Activated CD4-positive, alpha-beta T cell treated with anti-CD3 and anti-CD28 coated beads, Interleukin-2, amount 10 ng/mL, durations not matched to agents 7 days and 5 days (primary cell): ENCODE data around the gene FH. TPM values are rescaled to one million over a fixed set of nuclear protein-coding genes. Genes with fewer than 3 reads are reported as not detected.
A peak's percentile ranks its signal among the peaks of the same experiment; 100 is the strongest.

ENCODE experiments used
- CTCF ChIA-PET: fragments of 350-600 bp; sonication (Branson Sonifier 250); formaldehyde crosslinking; loops from one replicate; lab custom pipeline; 2021; ENCODE audit warnings: antibody characterized with exemption; lab: Charles Lee
- POLR2A ChIA-PET: fragments of 350-600 bp; sonication (Branson Sonifier 250); formaldehyde crosslinking; loops from one replicate; lab custom pipeline; 2021; ENCODE audit warnings: antibody characterized with exemption; lab: Charles Lee
- DNase-seq: peaks from one replicate; pipeline ENCODE4 v3.0.0-alpha.2; 2020
- H3K27ac Mint-ChIP-seq: one replicate; pipeline ENCODE4 v1.8.0; 2021; ENCODE audit warnings: mild to moderate bottlenecking, moderate library complexity, mixed read lengths
- H3K27me3 Mint-ChIP-seq: one replicate; pipeline ENCODE4 v1.8.0; 2021; ENCODE audit warnings: mixed read lengths
- H3K36me3 Mint-ChIP-seq: one replicate; pipeline ENCODE4 v1.8.0; 2021; ENCODE audit warnings: low read depth, mixed read lengths
- H3K4me1 Mint-ChIP-seq: one replicate; pipeline ENCODE4 v1.8.0; 2021; ENCODE audit warnings: mixed read lengths
- H3K4me3 Mint-ChIP-seq: one replicate; pipeline ENCODE4 v1.8.0; 2021; ENCODE audit warnings: mild to moderate bottlenecking, moderate library complexity, mixed read lengths
- H3K9me3 Mint-ChIP-seq: one replicate; pipeline ENCODE4 v1.8.0; 2021; ENCODE audit warnings: mixed read lengths
- total RNA-seq, 2 experiments: library from RNA; stranded (reverse); gene quantifications; one replicate each; pipeline ENCODE4 v1.2.3, GENCODE V29; 2021

Gene FH
- total RNA-seq, 2 experiments from 2014 or later: 63.9 to 66.3 TPM

DNA sequence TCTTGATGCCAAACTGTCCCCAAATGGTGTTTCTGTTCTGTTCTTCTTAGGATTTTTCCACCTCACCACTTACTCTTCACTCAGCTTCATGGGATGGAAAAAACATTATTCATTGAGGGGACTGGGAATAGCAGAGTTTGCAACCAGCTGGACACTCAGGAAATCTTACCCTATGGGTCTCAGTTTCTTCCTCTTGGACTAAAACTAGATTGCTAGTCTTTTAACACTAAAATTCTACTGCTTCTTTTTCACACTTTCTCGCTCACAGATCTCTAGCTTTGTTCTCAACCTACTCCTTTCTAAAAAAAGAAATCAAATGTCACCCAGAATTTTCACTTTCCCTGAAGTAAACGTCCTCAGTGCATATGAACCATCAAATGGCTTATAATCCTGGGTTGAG lies 17.4 kb upstream of the FH start:
- no peak for DNase-seq
- H3K36me3 Mint-ChIP-seq: no peaks in the 10 kb centered on the region
- peaks cover 8% of the 10 kb centered on the region for H3K4me1 Mint-ChIP-seq
- POLR2A ChIA-PET: interaction anchor here (0.7 kb wide), 1 partner anchor 271 kb away, joined by 6 read pairs; no protein-coding TSS in a partner anchor
- no peak overlapping the region for H3K4me3 Mint-ChIP-seq
- no peak overlapping the region for H3K27ac Mint-ChIP-seq
- CTCF ChIA-PET: interaction anchor here (1.7 kb wide), 1 partner anchor 25 kb away, joined by 3 read pairs; no protein-coding TSS in a partner anchor
- peaks cover 3% of the 10 kb centered on the region for H3K9me3 Mint-ChIP-seq
- H3K27me3 Mint-ChIP-seq: peaks cover 19% of the 10 kb centered on the region

GRCh38 chr1:241536304-241536703 lies 16.7 kb upstream of the FH start:
- ChIA-PET CTCF (interaction anchor here (1.7 kb wide), 1 partner anchor 24 kb away, joined by 3 read pairs; no protein-coding TSS in a partner anchor), POLR2A (interaction anchor here (0.7 kb wide), 1 partner anchor 272 kb away, joined by 6 read pairs; no protein-coding TSS in a partner anchor)
- Mint-ChIP-seq H3K9me3 (peaks cover 3% of the 10 kb centered on the region), H3K4me1 (peaks cover 11% of the 10 kb centered on the region), H3K36me3 (no peaks in the 10 kb centered on the region), H3K4me3 (no peak overlapping the region), H3K27me3 (peaks cover 18% of the 10 kb centered on the region), H3K27ac (no peak overlapping the region)
- no peak for DNase-seq

DNA sequence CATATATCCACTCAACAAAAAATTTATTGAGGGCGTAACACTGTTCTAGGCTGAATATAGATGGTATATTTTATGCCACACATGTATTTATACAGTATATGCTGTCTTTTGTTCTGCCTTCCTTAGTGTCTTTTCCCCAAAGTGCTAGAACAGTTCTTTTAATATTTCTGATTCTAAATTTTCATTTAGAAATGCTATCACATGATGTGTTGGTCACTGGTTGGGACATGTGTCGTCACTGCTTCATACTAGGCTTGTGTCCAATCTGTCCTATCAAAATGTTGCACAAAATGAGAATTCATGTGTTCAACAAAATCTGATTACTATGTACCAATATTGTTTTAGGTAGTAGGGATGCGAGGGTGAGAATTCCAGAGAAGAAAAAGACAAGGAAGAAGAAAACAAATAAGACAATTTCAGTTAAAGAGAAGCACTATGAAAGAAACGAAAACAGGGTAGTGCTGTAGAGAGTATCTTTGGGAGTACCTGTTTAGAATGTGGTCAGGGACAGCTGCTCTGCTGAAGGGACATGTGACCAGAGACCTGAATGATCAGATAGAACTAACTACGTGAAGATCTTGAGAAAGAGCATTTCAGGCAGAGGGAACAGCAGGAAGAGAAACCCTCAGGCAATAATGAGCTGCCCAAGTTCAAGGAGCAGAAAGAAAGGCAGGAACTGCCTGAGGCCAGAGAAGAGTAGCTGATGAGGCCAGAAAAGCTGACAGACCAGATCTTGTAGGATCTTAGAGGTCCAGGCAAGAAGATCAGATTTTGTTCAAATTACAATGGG lies 14.0 kb upstream of the FH start:
- peaks cover 22% of the 10 kb centered on the region for H3K27me3 Mint-ChIP-seq
- no peak overlapping the region for H3K27ac Mint-ChIP-seq
- ChIA-PET POLR2A (no interaction called here), CTCF (interaction anchor here (1.4 kb wide), 1 partner anchor 77 kb away, joined by 5 read pairs; no protein-coding TSS in a partner anchor)
- H3K4me1 Mint-ChIP-seq: peaks cover 15% of the 10 kb centered on the region
- no peak overlapping the region for H3K4me3 Mint-ChIP-seq
- no peaks in the 10 kb centered on the region for H3K36me3 Mint-ChIP-seq
- no peak for DNase-seq
- H3K9me3 Mint-ChIP-seq: peaks cover 3% of the 10 kb centered on the region

DNA sequence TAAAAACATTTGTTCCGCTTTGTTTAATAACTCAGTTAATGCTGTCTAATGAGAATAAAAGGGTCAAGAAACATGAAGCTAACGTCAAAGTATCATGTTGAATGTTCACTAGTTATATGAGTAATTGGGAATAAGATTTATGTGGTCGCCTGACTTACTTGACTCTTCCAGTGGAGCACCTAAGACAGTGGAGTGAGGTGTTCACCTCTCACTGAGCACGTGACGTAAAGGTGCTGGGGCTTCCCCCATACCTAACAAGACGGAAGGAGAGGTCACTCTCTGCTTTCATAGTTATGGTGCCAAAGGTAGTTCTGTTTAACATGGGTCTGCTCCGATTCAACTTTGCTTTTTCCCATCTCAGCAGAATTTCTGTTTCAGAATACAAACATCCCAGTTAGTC lies 13.3 kb upstream of the FH start:
- DNase-seq: no peak
- H3K9me3 Mint-ChIP-seq: peaks cover 3% of the 10 kb centered on the region
- no peak overlapping the region for H3K4me3 Mint-ChIP-seq
- H3K36me3 Mint-ChIP-seq: no peaks in the 10 kb centered on the region
- H3K4me1 Mint-ChIP-seq: peaks cover 15% of the 10 kb centered on the region
- H3K27ac Mint-ChIP-seq: no peak overlapping the region
- peaks cover 24% of the 10 kb centered on the region for H3K27me3 Mint-ChIP-seq
- ChIA-PET CTCF (interaction anchor here (1.4 kb wide), 1 partner anchor 78 kb away, joined by 5 read pairs; no protein-coding TSS in a partner anchor), POLR2A (no interaction called here)

GRCh38 chr1:241532162-241532531 lies 12.6 kb upstream of the FH start, which contains the start of gene KMO:
KMO (plus strand) TSS chr1:241532378; CDS start chr1:241532445, 67 bp downstream.
- peaks cover 3% of the 10 kb centered on the region for H3K9me3 Mint-ChIP-seq
- no peak for DNase-seq
- H3K27ac Mint-ChIP-seq: peak within 1 kb of the TSS; percentile 92
- ChIA-PET CTCF (interaction anchor here (1.4 kb wide), 1 partner anchor 79 kb away, joined by 5 read pairs; no protein-coding TSS in a partner anchor), POLR2A (no interaction called here)
- peaks cover 15% of the 10 kb centered on the region for H3K4me1 Mint-ChIP-seq
- peak within 1 kb of the TSS; percentile 88 for H3K4me3 Mint-ChIP-seq
- H3K27me3 Mint-ChIP-seq: peaks cover 26% of the 10 kb centered on the region
- H3K36me3 Mint-ChIP-seq: no peaks in the 10 kb centered on the region

DNA sequence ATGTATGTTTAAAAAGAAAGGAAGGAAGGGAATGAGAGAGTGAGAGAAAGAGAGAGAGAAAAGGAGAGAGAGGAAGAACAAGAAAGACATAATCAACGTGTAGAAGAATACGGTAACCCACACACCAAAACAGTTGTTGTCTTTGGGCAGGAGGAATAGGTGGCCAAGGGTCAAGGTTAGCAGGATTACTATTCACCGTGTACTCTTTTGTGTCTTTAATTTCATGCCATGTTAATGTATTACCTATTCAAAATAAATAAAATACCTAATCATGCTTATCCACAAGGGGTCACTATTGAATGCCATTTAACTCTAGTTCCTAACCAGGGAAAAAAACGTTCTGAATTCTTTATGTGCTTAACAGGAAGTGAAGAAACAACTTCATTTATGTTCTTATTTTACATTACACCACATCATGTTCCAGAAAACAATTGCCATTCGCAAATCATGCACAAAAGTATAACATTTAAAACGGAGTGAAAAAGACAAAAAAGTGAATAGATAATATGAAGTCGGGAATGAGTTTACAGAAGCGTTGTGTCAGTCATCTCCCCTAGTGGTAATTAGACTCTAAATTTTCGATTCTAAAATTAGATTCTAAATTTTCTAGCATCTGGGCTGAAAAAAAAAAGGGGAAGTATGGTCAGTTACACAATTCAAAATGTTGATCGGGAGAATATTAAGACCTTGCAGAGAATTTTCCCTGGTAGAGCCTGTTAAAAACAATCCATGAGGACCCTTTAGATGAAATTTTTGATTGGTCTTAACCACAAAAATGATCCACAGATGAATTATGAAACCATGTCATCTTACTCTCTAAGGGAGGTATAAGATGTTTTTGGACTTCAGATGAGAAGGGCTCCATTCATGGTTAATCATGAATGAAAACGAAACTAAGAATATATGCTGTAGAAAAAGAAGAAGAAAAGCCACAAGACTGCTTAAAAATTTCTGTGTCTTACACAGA lies 11.9 kb upstream of the FH start:
- Mint-ChIP-seq H3K9me3 (no peaks in the 10 kb centered on the region), H3K4me1 (peaks cover 15% of the 10 kb centered on the region), H3K27ac (peak overlapping the region; percentile 92), H3K4me3 (peak overlapping the region; percentile 88), H3K36me3 (no peaks in the 10 kb centered on the region), H3K27me3 (peaks cover 24% of the 10 kb centered on the region)
- CTCF ChIA-PET: interaction anchor here (0.6 to 1.4 kb wide), 2 partner anchors 44 to 79 kb away, joined by 3 to 5 read pairs; no protein-coding TSS in a partner anchor
- POLR2A ChIA-PET: no interaction called here
- DNase-seq: no peak

- CTCF ChIA-PET: no interaction called here
These were observed 7.6 kb upstream of the FH start for GRCh38 chr1:241527146-241527545.

GRCh38 chr1:241525026-241525425 lies 5.5 kb upstream of the FH start:
- Mint-ChIP-seq H3K9me3 (no peaks in the 10 kb centered on the region), H3K4me1 (peaks cover 4% of the 10 kb centered on the region), H3K36me3 (no peaks in the 10 kb centered on the region), H3K27ac (no peak overlapping the region), H3K4me3 (no peak overlapping the region), H3K27me3 (peaks cover 50% of the 10 kb centered on the region)
- ChIA-PET CTCF (no interaction called here), POLR2A (interaction anchor here (0.6 kb wide), 1 partner anchor 444 kb away, joined by 3 read pairs; no protein-coding TSS in a partner anchor)
- no peak for DNase-seq

More at GRCh38 chr1:241527146-241527545, 7.6 kb upstream of the FH start:
- POLR2A ChIA-PET: no interaction called here
- Mint-ChIP-seq H3K27me3 (peaks cover 46% of the 10 kb centered on the region), H3K36me3 (no peaks in the 10 kb centered on the region), H3K4me1 (peaks cover 8% of the 10 kb centered on the region), H3K4me3 (no peak overlapping the region), H3K27ac (no peak overlapping the region), H3K9me3 (no peaks in the 10 kb centered on the region)
- no peak for DNase-seq

DNA sequence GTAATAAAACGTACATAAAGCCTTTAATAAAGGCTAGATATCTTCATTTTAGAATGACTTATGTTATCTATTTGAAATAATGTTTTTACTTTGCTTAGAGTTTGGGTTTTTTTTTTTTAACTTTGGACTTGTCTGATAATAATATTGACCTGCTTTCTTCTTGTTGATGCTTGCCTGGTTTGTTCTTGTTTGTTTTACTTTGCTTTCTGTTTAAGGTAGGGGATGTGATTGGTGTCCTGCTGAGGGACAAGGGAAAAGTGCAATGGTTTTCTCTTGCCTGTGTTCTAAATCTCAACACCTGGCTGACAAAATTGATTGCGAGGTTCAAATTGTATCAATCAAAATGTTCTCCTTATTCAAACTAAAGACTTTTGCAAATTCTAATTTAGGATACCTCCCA lies 2.2 kb upstream of the FH start:
- peaks cover 5% of the 10 kb centered on the region for H3K36me3 Mint-ChIP-seq
- ChIA-PET POLR2A (no interaction called here), CTCF (no interaction called here)
- no peak overlapping the region for H3K4me3 Mint-ChIP-seq
- no peaks in the 10 kb centered on the region for H3K9me3 Mint-ChIP-seq
- H3K27ac Mint-ChIP-seq: no peak overlapping the region
- H3K27me3 Mint-ChIP-seq: peaks cover 39% of the 10 kb centered on the region
- DNase-seq: no peak
- peaks cover 19% of the 10 kb centered on the region for H3K4me1 Mint-ChIP-seq

- no peaks in the 10 kb centered on the region for H3K9me3 Mint-ChIP-seq
- DNase-seq: no peak
- peaks cover 27% of the 10 kb centered on the region for H3K4me1 Mint-ChIP-seq
- peaks cover 9% of the 10 kb centered on the region for H3K36me3 Mint-ChIP-seq
- no peak overlapping the region for H3K4me3 Mint-ChIP-seq
- no peak overlapping the region for H3K27ac Mint-ChIP-seq
- POLR2A ChIA-PET: interaction anchor here (1.2 kb wide), 1 partner anchor 32 kb away, joined by 3 read pairs; no protein-coding TSS in a partner anchor
- CTCF ChIA-PET: interaction anchor here (0.6 to 1.1 kb wide), 2 partner anchors 19 to 1065 kb away, joined by 3 to 4 read pairs; no protein-coding TSS in a partner anchor
- peaks cover 31% of the 10 kb centered on the region for H3K27me3 Mint-ChIP-seq
These were observed 518 bp upstream of the FH start for GRCh38 chr1:241520080-241520465.

- DNase-seq: peak; percentile 15
- ChIA-PET CTCF (interaction anchor here (0.8 kb wide), 1 partner anchor 24 kb away, joined by 3 read pairs; no protein-coding TSS in a partner anchor), POLR2A (interaction anchor here (0.6 to 1.2 kb wide), 2 partner anchors 33 to 78 kb away, joined by 3 to 6 read pairs; no protein-coding TSS in a partner anchor)
- peaks cover 15% of the 10 kb centered on the region for H3K36me3 Mint-ChIP-seq
- peak overlapping the region; percentile 94 for H3K27ac Mint-ChIP-seq
- H3K4me1 Mint-ChIP-seq: peaks cover 31% of the 10 kb centered on the region
- H3K27me3 Mint-ChIP-seq: peaks cover 20% of the 10 kb centered on the region
- no peaks in the 10 kb centered on the region for H3K9me3 Mint-ChIP-seq
- H3K4me3 Mint-ChIP-seq: peak overlapping the region; percentile 93
These were observed 863 bp downstream of the FH start for GRCh38 chr1:241518476-241519307.
